ENCODE measurements around the gene FXYD6. TPM values are rescaled to one million over a fixed set of nuclear protein-coding genes. Genes with fewer than 3 reads are reported as not detected.

Gene FXYD6
- total and polyA plus RNA-seq, 2 donors: 24.1 to 25.7 TPM

DNA sequence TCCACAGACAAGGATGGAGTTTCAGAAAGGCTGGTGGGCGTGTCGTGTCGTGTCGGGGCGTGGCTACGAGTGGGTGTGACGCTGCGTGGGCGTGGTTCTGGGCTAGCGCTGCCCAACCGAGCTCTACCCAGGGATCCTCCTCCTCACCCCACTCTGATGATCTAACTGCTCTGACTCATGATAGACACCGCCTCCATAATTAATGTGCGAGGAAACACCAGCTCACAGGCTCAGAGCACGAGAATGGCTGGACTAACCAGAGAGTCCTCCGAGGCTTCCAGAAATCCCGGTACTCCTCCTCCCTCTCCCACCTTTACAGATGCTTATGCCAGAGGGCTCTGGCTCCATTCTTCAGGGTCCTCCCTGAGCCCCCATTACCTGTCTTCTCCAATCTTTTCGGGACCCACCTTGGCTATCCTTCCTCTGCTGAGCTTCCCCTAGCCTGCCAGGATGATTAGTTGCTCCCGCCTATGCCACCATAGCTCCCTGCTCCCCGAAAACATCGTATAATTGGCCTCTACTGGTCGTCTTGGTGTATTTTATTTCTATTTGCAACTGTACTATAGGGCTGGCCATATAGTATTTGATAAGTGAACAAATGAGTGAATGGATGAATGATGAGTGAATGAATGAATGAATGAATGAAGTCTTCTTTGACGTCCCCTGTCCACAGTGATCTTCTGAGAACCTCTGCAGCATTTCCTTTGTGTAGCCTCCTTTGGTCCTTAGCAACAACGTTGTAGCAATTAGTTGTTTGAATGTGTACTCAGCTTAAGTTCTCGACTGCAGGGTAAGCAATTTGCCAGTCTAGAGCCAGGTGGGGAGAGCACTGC is 31.0 kb upstream of the FXYD6 start:
- no peak overlapping the region for H3K27ac ChIP-seq (ENCODE audit: low read depth in 1 of 2, low read length in 1 of 2)
- peaks cover 0 to 11% of the 10 kb centered on the region in 2 donors for H3K4me1 ChIP-seq (ENCODE audit: control insufficient read depth in 2 of 2, insufficient read depth in 2 of 2, low read length in 2 of 2)
- no peaks in the 10 kb centered on the region for H3K27me3 ChIP-seq (ENCODE audit: control insufficient read depth in 2 of 2, insufficient read depth in 1 of 2, low read length in 1 of 2)
- 60% methylated on average over 24 of the region's 24 CpGs for WGBS
- no peaks in the 10 kb centered on the region for H3K9me3 ChIP-seq (ENCODE audit: control insufficient read depth in 2 of 2, insufficient read depth in 1 of 2, low read length in 1 of 2)
- no peak overlapping the region for H3K4me3 ChIP-seq (ENCODE audit: low read length in 2 of 2)
- H3K36me3 ChIP-seq (ENCODE audit: control insufficient read depth in 2 of 2, insufficient read depth in 2 of 2, low read length in 1 of 2): no peaks in the 10 kb centered on the region
- DNase-seq (ENCODE audit: low read depth in 6 of 9, low spot score in 9 of 9): peak in 5 of 9 donors; percentile 29 to 67 (median 56)

DNA sequence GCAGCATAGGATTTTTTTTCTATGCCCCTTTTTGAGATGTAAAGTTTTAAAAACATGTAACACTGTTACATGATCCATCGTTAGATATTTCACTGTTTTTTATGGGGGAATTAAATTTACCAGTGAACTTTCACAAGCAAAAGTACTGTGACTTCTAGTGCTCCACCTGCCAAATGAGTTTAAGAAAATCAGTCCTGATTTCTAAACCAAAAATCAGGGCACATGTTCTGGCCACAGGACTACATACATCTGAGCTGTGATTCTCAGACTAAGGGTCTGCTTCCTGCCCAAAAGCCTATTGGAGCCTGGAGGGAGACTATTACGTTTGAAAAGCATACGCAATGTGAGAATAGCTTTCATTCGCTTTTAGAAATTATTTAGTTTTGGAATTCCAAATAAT is 30.3 kb upstream of the FXYD6 start:
- no peaks in the 10 kb centered on the region for H3K27me3 ChIP-seq (ENCODE audit: control insufficient read depth in 2 of 2, insufficient read depth in 1 of 2, low read length in 1 of 2)
- H3K9me3 ChIP-seq (ENCODE audit: control insufficient read depth in 2 of 2, insufficient read depth in 1 of 2, low read length in 1 of 2): no peaks in the 10 kb centered on the region
- peaks cover 0 to 11% of the 10 kb centered on the region in 2 donors for H3K4me1 ChIP-seq (ENCODE audit: control insufficient read depth in 2 of 2, insufficient read depth in 2 of 2, low read length in 2 of 2)
- no peak for DNase-seq (ENCODE audit: low read depth in 6 of 9, low spot score in 9 of 9)
- no peak overlapping the region for H3K4me3 ChIP-seq (ENCODE audit: low read length in 2 of 2)
- no peak overlapping the region for H3K27ac ChIP-seq (ENCODE audit: low read depth in 1 of 2, low read length in 1 of 2)
- H3K36me3 ChIP-seq (ENCODE audit: control insufficient read depth in 2 of 2, insufficient read depth in 2 of 2, low read length in 1 of 2): no peaks in the 10 kb centered on the region
- WGBS: 97% methylated on average over 4 of the region's 4 CpGs

DNA sequence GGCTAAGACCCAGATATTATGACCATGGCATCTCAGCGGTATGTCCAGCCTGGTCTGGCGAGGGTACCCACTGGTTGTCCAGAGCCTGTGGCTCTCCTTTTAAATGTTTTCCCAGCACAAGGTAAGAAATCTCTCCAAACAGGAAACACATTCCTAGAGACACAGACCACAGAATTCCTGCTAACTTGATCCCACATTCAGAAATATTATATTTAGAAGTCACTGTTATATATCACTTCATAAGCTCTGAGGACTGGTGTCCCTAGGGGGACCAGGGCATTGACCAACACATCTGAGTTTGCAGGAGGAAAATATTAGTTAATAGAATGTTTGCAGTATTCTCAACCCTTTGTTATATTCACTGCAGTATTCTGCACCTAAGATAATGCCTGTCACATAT is 29.7 kb upstream of the FXYD6 start:
- Histone ChIP-seq H3K4me1 (ENCODE audit: control insufficient read depth in 2 of 2, insufficient read depth in 2 of 2, low read length in 2 of 2) (peaks cover 0 to 12% of the 10 kb centered on the region in 2 donors), H3K27ac (ENCODE audit: low read depth in 1 of 2, low read length in 1 of 2) (no peak overlapping the region), H3K9me3 (ENCODE audit: control insufficient read depth in 2 of 2, insufficient read depth in 1 of 2, low read length in 1 of 2) (no peaks in the 10 kb centered on the region), H3K36me3 (ENCODE audit: control insufficient read depth in 2 of 2, insufficient read depth in 2 of 2, low read length in 1 of 2) (no peaks in the 10 kb centered on the region), H3K27me3 (ENCODE audit: control insufficient read depth in 2 of 2, insufficient read depth in 1 of 2, low read length in 1 of 2) (no peaks in the 10 kb centered on the region), H3K4me3 (ENCODE audit: low read length in 2 of 2) (no peak overlapping the region)
- WGBS: 99% methylated on average over 2 of the region's 2 CpGs
- DNase-seq (ENCODE audit: low read depth in 6 of 9, low spot score in 9 of 9): no peak

DNA sequence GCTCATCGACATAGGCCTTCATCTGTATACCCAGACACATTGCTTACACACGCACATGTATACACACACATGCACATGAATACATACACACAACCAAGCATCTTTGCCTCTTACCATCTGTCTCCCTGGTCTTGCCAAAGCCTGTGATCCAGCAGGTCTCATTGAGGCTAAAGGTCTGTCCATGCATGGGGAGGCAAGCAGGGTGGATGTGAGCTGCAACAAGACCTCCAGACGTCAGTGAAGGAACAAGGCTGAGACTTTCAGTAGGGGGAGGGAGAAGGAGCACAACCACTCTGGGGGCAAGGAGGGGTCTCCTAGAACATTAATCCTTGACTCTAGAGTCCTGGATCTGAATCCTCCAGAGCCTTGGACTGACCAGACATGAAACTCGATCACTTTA is 29.1 kb upstream of the FXYD6 start:
- Histone ChIP-seq H3K36me3 (ENCODE audit: control insufficient read depth in 2 of 2, insufficient read depth in 2 of 2, low read length in 1 of 2) (no peaks in the 10 kb centered on the region), H3K4me3 (ENCODE audit: low read length in 2 of 2) (no peak overlapping the region), H3K9me3 (ENCODE audit: control insufficient read depth in 2 of 2, insufficient read depth in 1 of 2, low read length in 1 of 2) (no peaks in the 10 kb centered on the region), H3K4me1 (ENCODE audit: control insufficient read depth in 2 of 2, insufficient read depth in 2 of 2, low read length in 2 of 2) (peaks cover 0 to 18% of the 10 kb centered on the region in 2 donors), H3K27ac (ENCODE audit: low read depth in 1 of 2, low read length in 1 of 2) (no peak overlapping the region), H3K27me3 (ENCODE audit: control insufficient read depth in 2 of 2, insufficient read depth in 1 of 2, low read length in 1 of 2) (no peaks in the 10 kb centered on the region)
- no peak for DNase-seq (ENCODE audit: low read depth in 6 of 9, low spot score in 9 of 9)
- WGBS: 98% methylated on average over 4 of the region's 4 CpGs

DNA sequence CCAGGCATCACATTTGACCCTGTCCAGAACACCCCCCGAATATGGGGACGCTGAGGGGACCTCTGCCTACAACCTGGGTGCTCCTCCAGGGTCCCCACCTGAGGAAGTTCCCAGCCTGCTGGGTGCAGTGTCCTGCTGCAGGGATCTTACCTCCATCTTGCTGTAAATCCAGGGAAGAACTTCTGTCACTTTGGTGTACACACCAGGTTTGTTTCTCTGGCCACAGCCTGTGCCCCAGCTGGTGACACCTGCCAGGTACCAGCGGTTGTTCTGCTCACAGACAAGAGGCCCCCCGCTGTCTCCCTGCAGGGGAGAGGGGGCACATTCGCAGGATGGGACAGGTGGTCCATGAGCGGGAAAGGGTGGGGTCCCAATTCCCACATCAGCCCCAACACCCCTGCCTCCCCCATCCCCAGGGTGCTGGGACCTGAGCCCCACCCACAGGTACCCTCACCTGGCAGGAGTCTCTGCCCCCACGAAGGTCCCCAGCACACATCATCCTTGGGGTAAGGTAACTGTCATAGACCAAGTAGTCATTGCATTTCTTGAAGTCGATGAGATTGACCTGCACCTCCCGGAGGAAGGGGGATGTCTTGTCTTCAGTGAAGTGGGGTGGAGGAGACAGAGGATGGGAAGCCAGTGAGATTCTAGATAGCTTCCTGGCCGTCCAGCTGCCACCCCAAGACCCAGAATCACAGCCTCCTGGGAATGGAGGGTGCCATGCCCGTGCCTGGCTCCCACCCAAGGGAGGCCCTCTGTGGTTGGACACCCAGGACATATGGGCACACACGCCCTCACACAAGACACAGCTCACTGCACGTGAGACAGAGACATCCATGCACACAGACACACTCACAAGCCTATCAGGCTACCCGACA is 27.3 kb upstream of the FXYD6 start:
- Histone ChIP-seq H3K27me3 (ENCODE audit: control insufficient read depth in 2 of 2, insufficient read depth in 1 of 2, low read length in 1 of 2) (no peaks in the 10 kb centered on the region), H3K9me3 (ENCODE audit: control insufficient read depth in 2 of 2, insufficient read depth in 1 of 2, low read length in 1 of 2) (no peaks in the 10 kb centered on the region), H3K4me1 (ENCODE audit: control insufficient read depth in 2 of 2, insufficient read depth in 2 of 2, low read length in 2 of 2) (peaks cover 0 to 17% of the 10 kb centered on the region in 2 donors), H3K27ac (ENCODE audit: low read depth in 1 of 2, low read length in 1 of 2) (no peak overlapping the region), H3K36me3 (ENCODE audit: control insufficient read depth in 2 of 2, insufficient read depth in 2 of 2, low read length in 1 of 2) (no peaks in the 10 kb centered on the region), H3K4me3 (ENCODE audit: low read length in 2 of 2) (no peak overlapping the region)
- 96% methylated on average over 14 of the region's 14 CpGs for WGBS
- no peak for DNase-seq (ENCODE audit: low read depth in 6 of 9, low spot score in 9 of 9)

DNA sequence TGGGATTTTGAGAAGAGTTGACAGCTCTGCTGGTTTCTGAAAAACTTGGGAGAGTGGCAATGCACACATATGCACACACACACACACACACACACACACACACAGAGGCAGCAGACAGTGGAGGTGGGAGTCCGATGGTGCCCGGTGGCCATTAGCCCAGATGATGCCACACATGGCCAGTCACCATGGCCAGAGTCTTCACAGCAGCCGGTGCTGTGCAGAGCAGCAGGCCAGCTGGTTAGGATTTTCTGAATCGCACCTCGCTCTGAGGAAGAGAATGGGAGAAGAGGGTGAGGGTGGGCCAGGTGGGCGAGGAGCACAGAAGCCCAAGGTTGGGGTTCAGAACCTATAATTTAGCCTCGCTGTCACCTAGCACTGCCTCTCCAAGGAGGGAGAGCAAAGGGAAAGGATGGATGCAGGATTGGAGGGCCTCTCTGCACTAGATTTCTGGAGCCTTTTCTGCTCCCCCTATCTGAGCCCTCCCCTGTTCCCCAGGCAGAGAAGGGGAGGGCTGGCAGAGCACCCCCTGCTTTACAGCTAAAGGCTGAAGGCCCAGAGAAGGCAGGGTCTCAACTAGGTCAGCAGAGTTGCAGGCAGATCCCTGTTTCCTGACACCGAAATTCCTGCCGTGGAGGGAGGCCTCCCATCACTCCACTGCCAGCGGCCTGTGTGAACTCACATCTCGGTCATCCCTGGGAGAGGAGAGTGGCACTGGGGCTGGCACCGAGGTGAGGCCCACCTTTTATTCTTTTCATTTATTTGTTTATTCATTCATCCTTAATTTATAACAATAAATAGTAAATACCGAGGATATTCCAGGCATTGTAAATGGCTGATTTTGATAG is 25.8 kb upstream of the FXYD6 start:
- Histone ChIP-seq H3K36me3 (ENCODE audit: control insufficient read depth in 2 of 2, insufficient read depth in 2 of 2, low read length in 1 of 2) (no peaks in the 10 kb centered on the region), H3K4me3 (ENCODE audit: low read length in 2 of 2) (no peak overlapping the region), H3K27ac (ENCODE audit: low read depth in 1 of 2, low read length in 1 of 2) (no peak overlapping the region), H3K9me3 (ENCODE audit: control insufficient read depth in 2 of 2, insufficient read depth in 1 of 2, low read length in 1 of 2) (no peaks in the 10 kb centered on the region), H3K27me3 (ENCODE audit: control insufficient read depth in 2 of 2, insufficient read depth in 1 of 2, low read length in 1 of 2) (no peaks in the 10 kb centered on the region), H3K4me1 (ENCODE audit: control insufficient read depth in 2 of 2, insufficient read depth in 2 of 2, low read length in 2 of 2) (peaks cover 0 to 9% of the 10 kb centered on the region in 2 donors)
- WGBS: 97% methylated on average over 13 of the region's 13 CpGs
- no peak for DNase-seq (ENCODE audit: low read depth in 6 of 9, low spot score in 9 of 9)

DNA sequence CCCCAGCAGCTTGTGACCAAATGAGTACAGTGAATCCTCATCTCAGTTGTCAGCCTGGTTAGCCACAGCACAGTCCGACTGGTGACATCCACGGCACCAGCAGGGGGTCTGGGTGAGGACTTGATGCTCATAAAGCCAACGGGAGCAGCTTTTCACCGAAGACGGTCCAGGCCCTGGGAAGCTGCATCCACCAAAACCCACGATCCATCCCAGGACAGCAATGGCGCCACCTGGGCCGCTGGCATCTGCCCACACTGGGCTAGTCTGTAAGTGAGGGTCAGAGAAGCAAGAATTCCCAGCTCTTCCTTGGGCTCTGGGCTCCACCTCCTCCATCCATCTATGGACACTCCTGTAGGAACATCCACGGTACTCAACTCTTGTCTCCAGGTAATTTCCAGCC is 25.1 kb upstream of the FXYD6 start:
- Histone ChIP-seq H3K36me3 (ENCODE audit: control insufficient read depth in 2 of 2, insufficient read depth in 2 of 2, low read length in 1 of 2) (no peaks in the 10 kb centered on the region), H3K4me1 (ENCODE audit: control insufficient read depth in 2 of 2, insufficient read depth in 2 of 2, low read length in 2 of 2) (peaks cover 0 to 7% of the 10 kb centered on the region in 2 donors), H3K4me3 (ENCODE audit: low read length in 2 of 2) (no peak overlapping the region), H3K27ac (ENCODE audit: low read depth in 1 of 2, low read length in 1 of 2) (no peak overlapping the region), H3K9me3 (ENCODE audit: control insufficient read depth in 2 of 2, insufficient read depth in 1 of 2, low read length in 1 of 2) (no peaks in the 10 kb centered on the region), H3K27me3 (ENCODE audit: control insufficient read depth in 2 of 2, insufficient read depth in 1 of 2, low read length in 1 of 2) (no peaks in the 10 kb centered on the region)
- no peak for DNase-seq (ENCODE audit: low read depth in 6 of 9, low spot score in 9 of 9)
- 97% methylated on average over 9 of the region's 9 CpGs for WGBS

DNA sequence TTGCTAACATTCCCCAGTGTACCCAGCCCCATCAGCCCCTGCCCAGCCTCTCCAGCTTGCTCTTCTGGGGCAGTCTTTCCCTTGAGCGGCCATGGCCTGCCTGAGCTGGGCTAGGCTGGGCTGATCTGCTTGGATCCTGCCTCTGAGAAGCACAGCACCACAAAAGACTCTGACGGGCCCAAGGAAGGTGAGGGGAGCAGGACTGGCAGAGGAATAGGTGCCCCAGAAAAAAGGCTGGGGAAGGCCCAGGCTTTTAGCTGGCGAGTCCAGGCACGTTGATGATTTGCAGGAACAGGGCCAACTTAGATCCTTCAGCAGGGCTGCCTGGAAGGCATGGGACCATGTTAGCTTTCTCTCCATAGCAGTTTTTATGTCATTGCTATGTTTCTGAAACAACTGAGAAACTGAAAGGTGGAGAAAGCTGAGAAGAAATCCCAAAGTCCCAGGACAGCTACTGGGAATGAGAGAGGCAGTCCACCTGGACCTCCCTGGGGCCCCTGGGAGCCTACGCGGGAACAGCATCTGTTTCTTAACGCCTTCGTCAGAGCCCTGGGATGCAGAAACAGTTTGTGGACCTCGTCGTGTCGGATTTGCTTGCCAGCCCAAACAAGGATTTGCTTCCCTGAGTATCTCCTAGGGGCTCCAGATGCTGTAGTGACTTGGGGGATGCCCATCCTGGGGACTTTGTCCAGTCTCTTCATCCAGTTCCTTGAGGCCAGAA is 24.4 kb upstream of the FXYD6 start:
- 91% methylated on average over 11 of the region's 11 CpGs for WGBS
- no peaks in the 10 kb centered on the region for H3K36me3 ChIP-seq (ENCODE audit: control insufficient read depth in 2 of 2, insufficient read depth in 2 of 2, low read length in 1 of 2)
- no peak for DNase-seq (ENCODE audit: low read depth in 6 of 9, low spot score in 9 of 9)
- H3K27ac ChIP-seq (ENCODE audit: low read depth in 1 of 2, low read length in 1 of 2): peak overlapping the region in 1 of 2 donors; percentile 26
- H3K4me1 ChIP-seq (ENCODE audit: control insufficient read depth in 2 of 2, insufficient read depth in 2 of 2, low read length in 2 of 2): peaks cover 0 to 7% of the 10 kb centered on the region in 2 donors
- H3K9me3 ChIP-seq (ENCODE audit: control insufficient read depth in 2 of 2, insufficient read depth in 1 of 2, low read length in 1 of 2): no peaks in the 10 kb centered on the region
- no peak overlapping the region for H3K4me3 ChIP-seq (ENCODE audit: low read length in 2 of 2)
- H3K27me3 ChIP-seq (ENCODE audit: control insufficient read depth in 2 of 2, insufficient read depth in 1 of 2, low read length in 1 of 2): no peaks in the 10 kb centered on the region

All from thymus (tissue), 11 donors.